ENCODE results near the gene UQCR11. TPM values are rescaled to one million over a fixed set of nuclear protein-coding genes. Genes with fewer than 3 reads are reported as not detected.

UQCR11 gene
- total RNA-seq, 2 experiments from 2014 or later, result 231 TPM

GRCh38 chr19:1560286-1560882, 44.9 kb downstream of the UQCR11 start:
- intact Hi-C loops (cut with micrococcal nuclease), result no loop called here
- TF ChIP-seq, protein P1, sequence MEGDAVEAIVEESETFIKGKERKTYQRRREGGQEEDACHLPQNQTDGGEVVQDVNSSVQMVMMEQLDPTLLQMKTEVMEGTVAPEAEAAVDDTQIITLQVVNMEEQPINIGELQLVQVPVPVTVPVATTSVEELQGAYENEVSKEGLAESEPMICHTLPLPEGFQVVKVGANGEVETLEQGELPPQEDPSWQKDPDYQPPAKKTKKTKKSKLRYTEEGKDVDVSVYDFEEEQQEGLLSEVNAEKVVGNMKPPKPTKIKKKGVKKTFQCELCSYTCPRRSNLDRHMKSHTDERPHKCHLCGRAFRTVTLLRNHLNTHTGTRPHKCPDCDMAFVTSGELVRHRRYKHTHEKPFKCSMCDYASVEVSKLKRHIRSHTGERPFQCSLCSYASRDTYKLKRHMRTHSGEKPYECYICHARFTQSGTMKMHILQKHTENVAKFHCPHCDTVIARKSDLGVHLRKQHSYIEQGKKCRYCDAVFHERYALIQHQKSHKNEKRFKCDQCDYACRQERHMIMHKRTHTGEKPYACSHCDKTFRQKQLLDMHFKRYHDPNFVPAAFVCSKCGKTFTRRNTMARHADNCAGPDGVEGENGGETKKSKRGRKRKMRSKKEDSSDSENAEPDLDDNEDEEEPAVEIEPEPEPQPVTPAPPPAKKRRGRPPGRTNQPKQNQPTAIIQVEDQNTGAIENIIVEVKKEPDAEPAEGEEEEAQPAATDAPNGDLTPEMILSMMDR (IDR thresholded peaks at IDR 0.05), result no peak
- ChIA-PET CTCF (interaction anchor here (1.9 kb wide), 1 partner anchor 14 kb away, joined by 6 read pairs; no protein-coding TSS in a partner anchor), POLR2A (no interaction called here)
- Mint-ChIP-seq H3K27me3 (no peaks in the 10 kb centered on the region), H3K9me3 (no peaks in the 10 kb centered on the region), H3K4me3 (no peak overlapping the region), H3K4me1 (ENCODE audit: low read depth) (no peaks in the 10 kb centered on the region), H3K27ac (no peak overlapping the region), H3K36me3 (ENCODE audit: low read depth) (no peaks in the 10 kb centered on the region)
- DNase-seq (no peak), ATAC-seq (no peak)

GRCh38 chr19:1558552-1558951, 46.7 kb downstream of the UQCR11 start:
- CTCF ChIA-PET, result no interaction called here
- Mint-ChIP-seq H3K4me1 (ENCODE audit: low read depth) (no peaks in the 10 kb centered on the region), H3K4me3 (no peak overlapping the region), H3K27me3 (no peaks in the 10 kb centered on the region), H3K36me3 (ENCODE audit: low read depth) (no peaks in the 10 kb centered on the region), H3K9me3 (no peaks in the 10 kb centered on the region), H3K27ac (no peak overlapping the region)
- POLR2A ChIA-PET, result interaction anchor here (0.6 kb wide), 1 partner anchor 1928 kb away, joined by 3 read pairs; no protein-coding TSS in a partner anchor
- DNase-seq (no peak), ATAC-seq (no peak)
- intact Hi-C loops (cut with micrococcal nuclease), result no loop called here
- TF ChIP-seq, protein P1 (IDR thresholded peaks at IDR 0.05), result no peak

GRCh38 chr19:1556390-1557070, 48.7 kb downstream of the UQCR11 start:
- Mint-ChIP-seq H3K9me3 (no peaks in the 10 kb centered on the region), H3K4me3 (no peak overlapping the region), H3K27me3 (no peaks in the 10 kb centered on the region), H3K27ac (no peak overlapping the region), H3K4me1 (ENCODE audit: low read depth) (no peaks in the 10 kb centered on the region), H3K36me3 (ENCODE audit: low read depth) (no peaks in the 10 kb centered on the region)
- ChIA-PET POLR2A (interaction anchor here (0.6 kb wide), 1 partner anchor 266 kb away, joined by 3 read pairs; no protein-coding TSS in a partner anchor), CTCF (no interaction called here)
- TF ChIP-seq, protein P1 (IDR thresholded peaks at IDR 0.05), result no peak
- intact Hi-C loops (cut with micrococcal nuclease), result no loop called here
- DNase-seq (no peak), ATAC-seq (no peak)

GRCh38 chr19:1555487-1556389, 49.5 kb downstream of the UQCR11 start:
- ATAC-seq (no peak), DNase-seq (no peak)
- Mint-ChIP-seq H3K4me3 (no peak overlapping the region), H3K4me1 (ENCODE audit: low read depth) (no peaks in the 10 kb centered on the region), H3K27ac (no peak overlapping the region), H3K36me3 (ENCODE audit: low read depth) (no peaks in the 10 kb centered on the region), H3K27me3 (no peaks in the 10 kb centered on the region), H3K9me3 (no peaks in the 10 kb centered on the region)
- ChIA-PET CTCF (no interaction called here), POLR2A (no interaction called here)
- intact Hi-C loops (cut with micrococcal nuclease), result no loop called here
- TF ChIP-seq, protein P1 (IDR thresholded peaks at IDR 0.05), result no peak

Measured in activated CD8-positive, alpha-beta T cell treated with anti-CD3 and anti-CD28 coated beads for 36 hours (primary cell).